Panc1 (cell line): ENCODE measurements around the gene ADRM1.

Experiments
- CTCF ChIP-seq: fragments of 450-650 bp; IDR thresholded peaks from 2 replicates; pipeline ENCODE4 v1.5.1; 2017; ENCODE audit warnings: mild to moderate bottlenecking
- POLR2AphosphoS5 ChIP-seq: IDR thresholded peaks from 2 replicates; pipeline ENCODE4 v1.6.1; 2012; ENCODE audit warnings: mild to moderate bottlenecking, low read depth, low read length, moderate library complexity
- SIN3A ChIP-seq: IDR thresholded peaks from 2 replicates; pipeline ENCODE4 v1.6.1; 2012; ENCODE audit warnings: low read depth, mild to moderate bottlenecking, low read length, moderate library complexity, borderline replicate concordance; ENCODE audit not compliant: insufficient read depth
- TCF7L2 ChIP-seq: IDR thresholded peaks from 2 replicates; pipeline ENCODE4 v1.6.1; 2011; ENCODE audit warnings: mild to moderate bottlenecking, low read depth, low read length, inconsistent platforms

GRCh38 chr20:62306414-62307187 lies 3.8 kb downstream of the ADRM1 start:
- TF ChIP-seq POLR2AphosphoS5 (no peak; the same call in 1 of the 2 replicates), CTCF (no peak; the same call in 1 of the 2 replicates), TCF7L2 (no peak), SIN3A (peak; percentile 69; the same call in 1 of the 2 replicates)
